ENCODE measurements around the gene C1orf53.
A peak's percentile ranks its signal among the peaks of the same experiment; 100 is the strongest.

C1orf53 gene

DNA sequence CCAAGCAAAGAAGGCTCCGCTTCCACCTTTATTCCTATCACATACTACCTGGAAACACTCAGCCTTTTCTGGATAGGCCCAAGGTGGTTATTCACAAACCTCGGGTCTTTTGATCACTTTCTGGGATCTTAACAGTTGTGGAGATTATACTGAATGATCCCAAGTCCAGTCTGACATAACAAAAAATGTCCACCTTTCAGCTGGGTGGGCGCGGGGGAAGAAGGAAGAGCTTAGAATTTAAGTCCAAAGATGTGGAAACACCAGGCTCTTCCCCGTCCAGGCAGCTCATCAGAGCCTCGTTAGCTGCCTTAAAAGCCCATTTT, 338 bp upstream of the C1orf53 start:
- no peaks in the 10 kb centered on the region for H4K20me1 ChIP-seq (ENCODE audit: insufficient read depth, low read length)
- H3K36me3 ChIP-seq (replicated peaks; ENCODE audit: low read depth, low read length): no peaks in the 10 kb centered on the region
- peak overlapping the region; percentile 79 for H3K4me3 ChIP-seq (ENCODE audit: low read length)
- H3K79me2 ChIP-seq (ENCODE audit: low read length): no peaks in the 10 kb centered on the region
- TF ChIP-seq, protein P1, sequence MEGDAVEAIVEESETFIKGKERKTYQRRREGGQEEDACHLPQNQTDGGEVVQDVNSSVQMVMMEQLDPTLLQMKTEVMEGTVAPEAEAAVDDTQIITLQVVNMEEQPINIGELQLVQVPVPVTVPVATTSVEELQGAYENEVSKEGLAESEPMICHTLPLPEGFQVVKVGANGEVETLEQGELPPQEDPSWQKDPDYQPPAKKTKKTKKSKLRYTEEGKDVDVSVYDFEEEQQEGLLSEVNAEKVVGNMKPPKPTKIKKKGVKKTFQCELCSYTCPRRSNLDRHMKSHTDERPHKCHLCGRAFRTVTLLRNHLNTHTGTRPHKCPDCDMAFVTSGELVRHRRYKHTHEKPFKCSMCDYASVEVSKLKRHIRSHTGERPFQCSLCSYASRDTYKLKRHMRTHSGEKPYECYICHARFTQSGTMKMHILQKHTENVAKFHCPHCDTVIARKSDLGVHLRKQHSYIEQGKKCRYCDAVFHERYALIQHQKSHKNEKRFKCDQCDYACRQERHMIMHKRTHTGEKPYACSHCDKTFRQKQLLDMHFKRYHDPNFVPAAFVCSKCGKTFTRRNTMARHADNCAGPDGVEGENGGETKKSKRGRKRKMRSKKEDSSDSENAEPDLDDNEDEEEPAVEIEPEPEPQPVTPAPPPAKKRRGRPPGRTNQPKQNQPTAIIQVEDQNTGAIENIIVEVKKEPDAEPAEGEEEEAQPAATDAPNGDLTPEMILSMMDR (IDR thresholded peaks at IDR 0.05; ENCODE audit: low read depth, low read length): no peak
- TF ChIP-seq EZH2phosphoT487 (IDR thresholded peaks at IDR 0.05; ENCODE audit: low read depth): no peak
- H3K9ac ChIP-seq (ENCODE audit: low read length): peak overlapping the region; percentile 78
- peaks cover 13% of the 10 kb centered on the region for H3K4me1 ChIP-seq (ENCODE audit: low read length)
- H3K27ac ChIP-seq (ENCODE audit: low read length): peak overlapping the region; percentile 62
- peak overlapping the region; percentile 84 for H3K4me2 ChIP-seq (ENCODE audit: low read length)
- H3K27me3 ChIP-seq (ENCODE audit: low read depth, low read length): no peaks in the 10 kb centered on the region
- no peaks in the 10 kb centered on the region for H3K9me3 ChIP-seq (ENCODE audit: insufficient read depth, low read length)
- peak overlapping the region; percentile 63 for H2AFZ ChIP-seq (ENCODE audit: low read depth, low read length)

DNA sequence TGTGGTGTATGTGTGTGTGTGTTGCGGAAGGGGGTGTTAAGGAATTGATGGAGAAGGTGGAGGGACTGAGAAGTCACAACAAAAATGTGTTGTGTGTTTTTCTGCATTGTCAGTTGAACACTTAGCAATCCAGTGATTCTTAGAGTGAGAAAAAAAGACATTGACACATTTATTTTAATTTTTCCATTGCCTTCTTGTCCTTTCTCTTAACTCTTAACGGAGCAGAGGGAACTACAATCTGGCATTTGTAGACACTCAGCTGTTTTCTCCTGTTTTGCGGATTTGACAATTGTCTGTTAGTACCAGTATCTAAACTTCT, 725 bp downstream of the C1orf53 start:
- H3K9ac ChIP-seq (ENCODE audit: low read length): peak overlapping the region; percentile 78
- H3K27me3 ChIP-seq (ENCODE audit: low read depth, low read length): peaks cover 10% of the 10 kb centered on the region
- peaks cover 13% of the 10 kb centered on the region for H3K4me1 ChIP-seq (ENCODE audit: low read length)
- H3K4me2 ChIP-seq (ENCODE audit: low read length): peak overlapping the region; percentile 79
- no peaks in the 10 kb centered on the region for H3K9me3 ChIP-seq (ENCODE audit: insufficient read depth, low read length)
- H3K36me3 ChIP-seq (replicated peaks; ENCODE audit: low read depth, low read length): no peaks in the 10 kb centered on the region
- peak overlapping the region; percentile 79 for H3K4me3 ChIP-seq (ENCODE audit: low read length)
- no peak overlapping the region for H3K27ac ChIP-seq (ENCODE audit: low read length)
- H4K20me1 ChIP-seq (ENCODE audit: insufficient read depth, low read length): no peaks in the 10 kb centered on the region
- TF ChIP-seq EZH2phosphoT487 (IDR thresholded peaks at IDR 0.05; ENCODE audit: low read depth): no peak
- TF ChIP-seq, protein P1 (IDR thresholded peaks at IDR 0.05; ENCODE audit: low read depth, low read length): no peak
- H3K79me2 ChIP-seq (ENCODE audit: low read length): no peaks in the 10 kb centered on the region
- H2AFZ ChIP-seq (ENCODE audit: low read depth, low read length): peak overlapping the region; percentile 94

DNA sequence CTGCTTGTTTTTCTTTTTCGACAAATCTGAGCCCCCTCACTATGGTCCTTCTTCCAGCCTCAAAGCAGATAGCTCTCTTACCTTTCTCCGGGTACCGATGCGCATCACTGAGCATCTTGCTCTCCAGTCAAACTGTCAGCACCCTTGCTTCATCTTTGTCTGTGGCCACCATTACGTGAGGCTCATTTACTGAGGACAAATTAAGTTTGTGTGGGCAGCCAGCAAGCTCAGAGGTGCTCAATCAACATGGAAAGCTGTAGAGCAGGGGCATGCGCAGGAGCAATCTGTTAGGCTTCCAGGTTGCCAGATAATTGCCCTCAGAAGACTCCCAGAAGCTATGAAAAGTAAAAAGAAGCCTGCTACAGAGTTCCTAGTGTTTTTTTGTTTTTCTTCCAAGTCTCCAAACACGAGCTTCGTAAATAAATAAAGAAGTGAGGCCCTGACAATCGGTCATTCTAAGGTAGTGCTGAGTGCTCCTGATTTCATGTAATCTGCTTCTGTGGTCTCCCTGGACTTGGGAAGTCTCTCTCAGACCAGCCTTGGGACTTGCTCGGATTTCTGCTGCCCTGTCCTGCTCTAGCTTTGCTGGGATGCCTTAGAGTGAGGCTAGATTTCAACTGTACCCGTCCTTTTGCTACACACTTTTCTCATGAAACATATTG, 1.8 kb downstream of the C1orf53 start:
- Histone ChIP-seq H3K27ac (ENCODE audit: low read length) (no peak overlapping the region), H3K9me3 (ENCODE audit: insufficient read depth, low read length) (no peaks in the 10 kb centered on the region), H3K9ac (ENCODE audit: low read length) (no peak overlapping the region), H3K4me1 (ENCODE audit: low read length) (peaks cover 13% of the 10 kb centered on the region), H3K4me2 (ENCODE audit: low read length) (no peak overlapping the region), H3K4me3 (ENCODE audit: low read length) (no peak overlapping the region), H2AFZ (ENCODE audit: low read depth, low read length) (no peak overlapping the region), H3K79me2 (ENCODE audit: low read length) (no peaks in the 10 kb centered on the region), H3K27me3 (ENCODE audit: low read depth, low read length) (peaks cover 18% of the 10 kb centered on the region), H3K36me3 (replicated peaks; ENCODE audit: low read depth, low read length) (no peaks in the 10 kb centered on the region), H4K20me1 (ENCODE audit: insufficient read depth, low read length) (no peaks in the 10 kb centered on the region)
- TF ChIP-seq, protein P1 (IDR thresholded peaks at IDR 0.05; ENCODE audit: low read depth, low read length): no peak
- TF ChIP-seq EZH2phosphoT487 (IDR thresholded peaks at IDR 0.05; ENCODE audit: low read depth): no peak

DNA sequence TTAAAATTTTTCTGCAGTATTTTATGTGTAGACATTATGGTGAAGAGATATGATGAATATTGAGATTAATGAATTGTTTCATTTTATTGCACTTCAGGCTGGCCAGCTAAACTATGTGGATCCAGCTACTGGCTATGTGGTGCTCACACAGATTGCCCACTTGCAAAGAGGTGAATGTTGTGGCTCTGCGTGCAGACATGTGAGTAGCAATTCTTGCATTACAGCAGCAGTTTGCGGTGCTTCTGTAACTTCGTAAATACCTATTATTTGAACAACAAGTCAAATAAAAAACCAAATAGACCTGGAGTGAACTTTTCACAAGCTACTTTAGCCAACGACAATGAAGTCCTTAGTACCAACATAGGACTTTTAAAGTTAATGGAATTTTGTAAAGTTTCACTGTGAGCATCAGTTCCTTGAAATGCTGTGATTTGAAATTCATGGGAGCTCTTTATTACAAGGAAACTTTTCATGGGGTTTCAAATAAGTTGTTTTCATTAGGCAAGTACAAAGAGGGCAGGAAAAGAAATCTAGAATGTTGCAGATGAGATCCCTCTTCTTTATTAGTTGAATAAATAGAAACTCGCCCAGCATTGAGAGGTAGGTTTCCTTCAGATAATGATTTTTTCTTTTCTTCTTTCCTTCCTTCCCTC, 3.4 kb downstream of the C1orf53 start:
- H3K9me3 ChIP-seq (ENCODE audit: insufficient read depth, low read length): no peaks in the 10 kb centered on the region
- no peaks in the 10 kb centered on the region for H3K36me3 ChIP-seq (replicated peaks; ENCODE audit: low read depth, low read length)
- no peak overlapping the region for H3K4me3 ChIP-seq (ENCODE audit: low read length)
- TF ChIP-seq EZH2phosphoT487 (IDR thresholded peaks at IDR 0.05; ENCODE audit: low read depth): no peak
- TF ChIP-seq, protein P1 (IDR thresholded peaks at IDR 0.05; ENCODE audit: low read depth, low read length): no peak
- H3K4me1 ChIP-seq (ENCODE audit: low read length): peaks cover 13% of the 10 kb centered on the region
- no peak overlapping the region for H3K4me2 ChIP-seq (ENCODE audit: low read length)
- peaks cover 28% of the 10 kb centered on the region for H3K27me3 ChIP-seq (ENCODE audit: low read depth, low read length)
- no peaks in the 10 kb centered on the region for H4K20me1 ChIP-seq (ENCODE audit: insufficient read depth, low read length)
- H3K9ac ChIP-seq (ENCODE audit: low read length): no peak overlapping the region
- H2AFZ ChIP-seq (ENCODE audit: low read depth, low read length): no peak overlapping the region
- no peak overlapping the region for H3K27ac ChIP-seq (ENCODE audit: low read length)
- no peaks in the 10 kb centered on the region for H3K79me2 ChIP-seq (ENCODE audit: low read length)
